GM23338 (cell line): Measurements from ENCODE around the gene LCE1E. TPM values are rescaled to one million over a fixed set of nuclear protein-coding genes. Genes with fewer than 3 reads are reported as not detected.

ENCODE experiments used
- ATAC-seq: fragments of 200-7000 bp; cut with Tn5 transposase; 3 replicates; pipeline ENCODE4 v1.9.1; 2020
- DNase-seq: peaks from one replicate; pipeline ENCODE4 v3.0.0-alpha.2; 2015; ENCODE audit warnings: low spot score
- H2AFZ ChIP-seq: fragments of 200-600 bp; sonication (generic); 2 replicates; pipeline ENCODE4 v1.8.0; 2016; ENCODE audit warnings: antibody characterized with exemption, mild to moderate bottlenecking, moderate library complexity
- H3F3A ChIP-seq: fragments of 200-600 bp; sonication (generic); replicated peaks from 2 replicates; pipeline ENCODE4 v1.8.0; 2017; ENCODE audit warnings: antibody characterized with exemption, mixed run types, low read depth
- H3K27ac ChIP-seq: fragments of 200-600 bp; sonication (generic); 2 replicates; pipeline ENCODE4 v1.6.1; 2016; ENCODE audit warnings: low read depth
- H3K27me3 ChIP-seq: fragments of 200-600 bp; sonication (generic); 2 replicates; pipeline ENCODE4 v1.8.0; 2016; ENCODE audit warnings: mild to moderate bottlenecking, mixed run types, moderate library complexity; ENCODE audit not compliant: insufficient read depth
- H3K36me3 ChIP-seq: fragments of 200-600 bp; sonication (generic); 2 replicates; pipeline ENCODE4 v1.8.0; 2016; ENCODE audit warnings: mild to moderate bottlenecking; ENCODE audit not compliant: insufficient read depth
- H3K4me1 ChIP-seq: fragments of 200-600 bp; sonication (generic); 2 replicates; pipeline ENCODE4 v1.8.0; 2016; ENCODE audit warnings: mild to moderate bottlenecking, moderate library complexity; ENCODE audit not compliant: insufficient read depth
- H3K4me2 ChIP-seq: fragments of 200-600 bp; sonication (generic); 2 replicates; pipeline ENCODE4 v1.7.1; 2017; ENCODE audit warnings: mixed run types
- H3K4me3 ChIP-seq: fragments of 200-600 bp; sonication (generic); 2 replicates; pipeline ENCODE4 v1.6.1; 2016; ENCODE audit warnings: mixed run types
- H3K79me2 ChIP-seq: fragments of 200-600 bp; sonication (generic); replicated peaks from 2 replicates; pipeline ENCODE4 v1.8.0; 2017; ENCODE audit warnings: mild to moderate bottlenecking; ENCODE audit not compliant: insufficient read depth
- H3K9me2 ChIP-seq: fragments of 200-600 bp; sonication (generic); 2 replicates; pipeline ENCODE4 v1.8.0; 2017; ENCODE audit not compliant: insufficient read depth
- H4K20me1 ChIP-seq: fragments of 200-600 bp; sonication (generic); replicated peaks from 2 replicates; pipeline ENCODE4 v1.8.0; 2017; ENCODE audit warnings: mild to moderate bottlenecking; ENCODE audit not compliant: insufficient read depth
- H3K27ac Mint-ChIP-seq: 2 replicates; pipeline ENCODE4 v1.8.0; 2020; ENCODE audit warnings: inconsistent platforms, mild to moderate bottlenecking, moderate library complexity, mixed read lengths
- H3K27me3 Mint-ChIP-seq: 3 replicates; pipeline ENCODE4 v1.8.0; 2022; ENCODE audit warnings: low read depth, mild to moderate bottlenecking, moderate library complexity, mixed read lengths, inconsistent platforms; ENCODE audit not compliant: insufficient read depth, poor library complexity
- H3K36me3 Mint-ChIP-seq: 3 replicates; pipeline ENCODE4 v1.8.0; 2021; ENCODE audit warnings: low read depth, mild to moderate bottlenecking, inconsistent platforms, moderate library complexity, mixed read lengths
- H3K4me1 Mint-ChIP-seq: 3 replicates; pipeline ENCODE4 v1.8.0; 2020; ENCODE audit warnings: mild to moderate bottlenecking, inconsistent platforms, mixed read lengths
- H3K4me3 Mint-ChIP-seq: 3 replicates; pipeline ENCODE4 v1.8.0; 2021; ENCODE audit warnings: moderate library complexity, mild to moderate bottlenecking, inconsistent platforms, mixed read lengths
- H3K9me3 Mint-ChIP-seq: 3 replicates; pipeline ENCODE4 v1.8.0; 2020; ENCODE audit warnings: moderate library complexity, mild to moderate bottlenecking, inconsistent platforms, mixed read lengths
- CREB1 ChIP-seq: fragments of 250-450 bp; sonication (Bioruptor Pico); IDR thresholded peaks from 2 replicates; pipeline ENCODE4 v1.5.0; 2020; ENCODE audit warnings: low read depth, mild to moderate bottlenecking, moderate library complexity
- EZH2 ChIP-seq: fragments of 200-600 bp; sonication (generic); IDR thresholded peaks from one replicate; pipeline ENCODE4 v1.8.0; 2017; ENCODE audit warnings: antibody characterized with exemption, mild to moderate bottlenecking, low read depth; ENCODE audit not compliant: unreplicated experiment
- EZH2phosphoT487 ChIP-seq: fragments of 200-600 bp; sonication (generic); IDR thresholded peaks from one replicate; pipeline ENCODE4 v1.8.1; 2018; ENCODE audit warnings: antibody characterized with exemption; ENCODE audit not compliant: unreplicated experiment
- JUNB ChIP-seq: IDR thresholded peaks from one replicate; pipeline ENCODE4 v1.6.1; 2016; ENCODE audit warnings: antibody characterized with exemption; ENCODE audit not compliant: unreplicated experiment
- REST ChIP-seq: IDR thresholded peaks from one replicate; pipeline ENCODE4 v1.6.1; 2018; ENCODE audit warnings: antibody characterized with exemption; ENCODE audit not compliant: unreplicated experiment
- ZNF331 ChIP-seq: fragments of 250-450 bp; sonication (Bioruptor Pico); IDR thresholded peaks from 2 replicates; pipeline ENCODE4 v1.5.0; 2020; ENCODE audit warnings: low read depth, mild to moderate bottlenecking, moderate library complexity
- polyA plus RNA-seq: library from polyadenylated mRNA; unstranded; fragments of >200 nt; fragmentation: Nextera tagmentation; extraction: Ambion mirVana; gene quantifications from 2 replicates; pipeline ENCODE4 v1.2.1, GENCODE V29; 2016
- total RNA-seq: library from RNA; depleted of rRNA; stranded (reverse); fragments of >200 nt; shearing (Covaris generic); gene quantifications from 2 replicates; pipeline ENCODE4 v1.2.3, GENCODE V29; 2014
- TF ChIP-seq, protein P1 (sequence below): fragments of 250-450 bp; sonication (Bioruptor Pico); IDR thresholded peaks from 2 replicates; pipeline ENCODE4 v1.5.0; 2020; ENCODE audit warnings: mild to moderate bottlenecking, moderate library complexity

Gene LCE1E
- total and polyA plus RNA-seq, 2 experiments from 2014 or later = not detected

DNA sequence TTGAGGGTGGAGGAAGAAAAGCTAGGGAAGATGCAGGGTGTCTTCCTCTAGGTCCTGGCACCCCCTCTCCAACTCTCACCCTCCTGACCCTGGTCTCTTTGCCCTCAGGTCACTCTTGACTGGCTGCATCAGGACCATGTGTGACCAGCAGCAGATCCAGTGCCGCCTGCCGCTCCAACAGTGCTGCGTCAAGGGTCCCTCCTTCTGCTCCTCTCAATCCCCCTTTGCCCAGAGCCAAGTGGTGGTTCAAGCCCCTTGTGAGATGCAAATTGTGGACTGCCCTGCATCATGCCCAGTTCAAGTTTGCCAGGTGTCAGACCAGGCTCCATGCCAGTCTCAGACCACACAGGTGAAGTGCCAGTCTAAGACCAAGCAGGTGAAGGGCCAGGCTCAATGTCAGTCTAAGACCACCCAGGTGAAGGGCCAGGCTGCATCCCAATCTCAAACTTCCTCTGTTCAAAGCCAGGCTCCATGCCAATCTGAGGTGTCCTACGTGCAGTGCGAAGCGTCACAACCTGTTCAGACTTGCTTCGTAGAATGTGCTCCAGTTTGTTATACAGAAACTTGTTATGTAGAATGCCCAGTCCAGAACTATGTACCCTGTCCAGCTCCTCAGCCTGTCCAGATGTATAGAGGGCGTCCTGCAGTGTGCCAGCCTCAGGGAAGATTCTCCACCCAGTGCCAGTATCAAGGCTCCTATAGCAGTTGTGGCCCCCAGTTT lies 26.4 kb upstream of the LCE1E start:
- H3K27me3 Mint-ChIP-seq = peaks cover 5% of the 10 kb centered on the region
- no peak overlapping the region for H3K4me3 ChIP-seq
- H3K27ac Mint-ChIP-seq = no peak overlapping the region
- no peaks in the 10 kb centered on the region for H3F3A ChIP-seq
- H3K36me3 ChIP-seq = no peaks in the 10 kb centered on the region
- peaks cover 15% of the 10 kb centered on the region; the same call in 2 of the 3 replicates for H3K4me1 Mint-ChIP-seq
- no peaks in the 10 kb centered on the region for H3K36me3 Mint-ChIP-seq
- ATAC-seq (no peak), DNase-seq (no peak)
- H3K79me2 ChIP-seq = no peaks in the 10 kb centered on the region
- H3K4me1 ChIP-seq = no peaks in the 10 kb centered on the region; the same call in 1 of the 2 replicates
- H3K27me3 ChIP-seq = no peaks in the 10 kb centered on the region
- no peak overlapping the region for H3K4me2 ChIP-seq
- no peaks in the 10 kb centered on the region for H3K9me2 ChIP-seq
- H4K20me1 ChIP-seq = no peaks in the 10 kb centered on the region
- no peak overlapping the region for H3K4me3 Mint-ChIP-seq
- H3K9me3 Mint-ChIP-seq = no peaks in the 10 kb centered on the region; the same call in 2 of the 3 replicates
- no peak overlapping the region for H2AFZ ChIP-seq
- TF ChIP-seq JUNB (no peak), EZH2phosphoT487 (no peak), EZH2 (no peak), ZNF331 (CRISPR knock-in tag) (no peak), REST (no peak), CREB1 (no peak)
- TF ChIP-seq, protein P1, sequence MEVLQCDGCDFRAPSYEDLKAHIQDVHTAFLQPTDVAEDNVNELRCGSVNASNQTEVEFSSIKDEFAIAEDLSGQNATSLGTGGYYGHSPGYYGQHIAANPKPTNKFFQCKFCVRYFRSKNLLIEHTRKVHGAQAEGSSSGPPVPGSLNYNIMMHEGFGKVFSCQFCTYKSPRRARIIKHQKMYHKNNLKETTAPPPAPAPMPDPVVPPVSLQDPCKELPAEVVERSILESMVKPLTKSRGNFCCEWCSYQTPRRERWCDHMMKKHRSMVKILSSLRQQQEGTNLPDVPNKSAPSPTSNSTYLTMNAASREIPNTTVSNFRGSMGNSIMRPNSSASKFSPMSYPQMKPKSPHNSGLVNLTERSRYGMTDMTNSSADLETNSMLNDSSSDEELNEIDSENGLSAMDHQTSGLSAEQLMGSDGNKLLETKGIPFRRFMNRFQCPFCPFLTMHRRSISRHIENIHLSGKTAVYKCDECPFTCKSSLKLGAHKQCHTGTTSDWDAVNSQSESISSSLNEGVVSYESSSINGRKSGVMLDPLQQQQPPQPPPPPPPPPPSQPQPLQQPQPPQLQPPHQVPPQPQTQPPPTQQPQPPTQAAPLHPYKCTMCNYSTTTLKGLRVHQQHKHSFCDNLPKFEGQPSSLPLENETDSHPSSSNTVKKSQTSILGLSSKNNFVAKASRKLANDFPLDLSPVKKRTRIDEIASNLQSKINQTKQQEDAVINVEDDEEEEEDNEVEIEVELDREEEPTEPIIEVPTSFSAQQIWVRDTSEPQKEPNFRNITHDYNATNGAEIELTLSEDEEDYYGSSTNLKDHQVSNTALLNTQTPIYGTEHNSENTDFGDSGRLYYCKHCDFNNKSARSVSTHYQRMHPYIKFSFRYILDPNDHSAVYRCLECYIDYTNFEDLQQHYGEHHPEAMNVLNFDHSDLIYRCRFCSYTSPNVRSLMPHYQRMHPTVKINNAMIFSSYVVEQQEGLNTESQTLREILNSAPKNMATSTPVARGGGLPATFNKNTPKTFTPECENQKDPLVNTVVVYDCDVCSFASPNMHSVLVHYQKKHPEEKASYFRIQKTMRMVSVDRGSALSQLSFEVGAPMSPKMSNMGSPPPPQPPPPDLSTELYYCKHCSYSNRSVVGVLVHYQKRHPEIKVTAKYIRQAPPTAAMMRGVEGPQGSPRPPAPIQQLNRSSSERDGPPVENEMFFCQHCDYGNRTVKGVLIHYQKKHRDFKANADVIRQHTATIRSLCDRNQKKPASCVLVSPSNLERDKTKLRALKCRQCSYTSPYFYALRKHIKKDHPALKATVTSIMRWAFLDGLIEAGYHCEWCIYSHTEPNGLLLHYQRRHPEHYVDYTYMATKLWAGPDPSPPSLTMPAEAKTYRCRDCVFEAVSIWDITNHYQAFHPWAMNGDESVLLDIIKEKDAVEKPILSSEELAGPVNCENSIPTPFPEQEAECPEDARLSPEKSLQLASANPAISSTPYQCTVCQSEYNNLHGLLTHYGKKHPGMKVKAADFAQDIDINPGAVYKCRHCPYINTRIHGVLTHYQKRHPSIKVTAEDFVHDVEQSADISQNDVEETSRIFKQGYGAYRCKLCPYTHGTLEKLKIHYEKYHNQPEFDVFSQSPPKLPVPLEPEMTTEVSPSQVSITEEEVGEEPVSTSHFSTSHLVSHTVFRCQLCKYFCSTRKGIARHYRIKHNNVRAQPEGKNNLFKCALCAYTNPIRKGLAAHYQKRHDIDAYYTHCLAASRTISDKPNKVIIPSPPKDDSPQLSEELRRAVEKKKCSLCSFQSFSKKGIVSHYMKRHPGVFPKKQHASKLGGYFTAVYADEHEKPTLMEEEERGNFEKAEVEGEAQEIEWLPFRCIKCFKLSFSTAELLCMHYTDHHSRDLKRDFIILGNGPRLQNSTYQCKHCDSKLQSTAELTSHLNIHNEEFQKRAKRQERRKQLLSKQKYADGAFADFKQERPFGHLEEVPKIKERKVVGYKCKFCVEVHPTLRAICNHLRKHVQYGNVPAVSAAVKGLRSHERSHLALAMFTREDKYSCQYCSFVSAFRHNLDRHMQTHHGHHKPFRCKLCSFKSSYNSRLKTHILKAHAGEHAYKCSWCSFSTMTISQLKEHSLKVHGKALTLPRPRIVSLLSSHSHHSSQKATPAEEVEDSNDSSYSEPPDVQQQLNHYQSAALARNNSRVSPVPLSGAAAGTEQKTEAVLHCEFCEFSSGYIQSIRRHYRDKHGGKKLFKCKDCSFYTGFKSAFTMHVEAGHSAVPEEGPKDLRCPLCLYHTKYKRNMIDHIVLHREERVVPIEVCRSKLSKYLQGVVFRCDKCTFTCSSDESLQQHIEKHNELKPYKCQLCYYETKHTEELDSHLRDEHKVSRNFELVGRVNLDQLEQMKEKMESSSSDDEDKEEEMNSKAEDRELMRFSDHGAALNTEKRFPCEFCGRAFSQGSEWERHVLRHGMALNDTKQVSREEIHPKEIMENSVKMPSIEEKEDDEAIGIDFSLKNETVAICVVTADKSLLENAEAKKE = no peak
- no peak overlapping the region for H3K27ac ChIP-seq
